Heart left ventricle (tissue), 16 donors: ENCODE data around the gene PGAP3. TPM values are rescaled to one million over a fixed set of nuclear protein-coding genes. Genes with fewer than 3 reads are reported as not detected.

ENCODE experiments used
- ATAC-seq, 4 donors: fragments of 200-7000 bp; cut with Tn5 transposase; one replicate each; pipeline ENCODE4 v1.9.1; 2020 to 2022; ENCODE audit warnings: moderate library complexity in 4 of 4, mild to moderate bottlenecking in 3 of 4, moderate number of reproducible peaks in 1 of 4
- DNase-seq, 5 donors: peaks; one replicate each; pipeline ENCODE4 v3.0.0-alpha.2; 2020
- H3K27ac ChIP-seq, 12 donors: fragments of 200-600 bp; sonication (generic) in 4 of 12; one replicate each; pipeline versions ENCODE4 v1.5.0 to v1.8.0; 2016 to 2022; ENCODE audit warnings: mild to moderate bottlenecking in 2 of 12
- H3K27me3 ChIP-seq, 9 donors: fragments of 200-600 bp; sonication (generic) in 2 of 9; one replicate each; pipeline versions ENCODE4 v1.5.1 to v1.8.0; 2016 to 2022; ENCODE audit warnings: mild to moderate bottlenecking in 3 of 9
- H3K36me3 ChIP-seq, 9 donors: fragments of 200-600 bp; sonication (generic) in 2 of 9; one replicate each; pipeline versions ENCODE4 v1.5.0 to v1.8.0; 2018 to 2022; ENCODE audit warnings: mild to moderate bottlenecking in 2 of 9
- H3K4me1 ChIP-seq, 12 donors: fragments of 200-600 bp; sonication (generic) in 4 of 12; one replicate each; pipeline versions ENCODE4 v1.5.0 to v1.8.0; 2016 to 2022; ENCODE audit warnings: mild to moderate bottlenecking in 3 of 12
- H3K4me3 ChIP-seq, 12 donors: fragments of 200-600 bp; sonication (generic) in 4 of 12; one replicate each; pipeline versions ENCODE4 v1.5.0 to v1.8.0; 2017 to 2022; ENCODE audit warnings: mild to moderate bottlenecking in 9 of 12, moderate library complexity in 4 of 12
- H3K9me3 ChIP-seq, 12 donors: fragments of 200-600 bp; sonication (generic) in 4 of 12; one replicate each; pipeline versions ENCODE4 v1.5.0 to v1.8.0; 2016 to 2022; ENCODE audit warnings: mild to moderate bottlenecking in 1 of 12
- POLR2A ChIP-seq, 2 donors: fragments of 450-650 bp; IDR thresholded peaks; one replicate each; pipeline ENCODE4 v1.6.1; 2017; ENCODE audit warnings: antibody characterized with exemption in 2 of 2, mild to moderate bottlenecking in 2 of 2, moderate library complexity in 2 of 2
- WGBS, 4 donors: extraction: QIAGEN DNeasy Blood & Tissue Kit in 2 of 4; methylation state at CpG; one replicate each; pipeline versions ENCODE4 v1.1.5 to v1.1.7; 2013 to 2018; 5-methylcytosine and 5-hydroxymethylcytosine counted together
- intact Hi-C, 10 donors: fragments of 100-400 bp; cut with DNase I; formaldehyde crosslinking; loops; one replicate each; pipeline versions ENCODE4 v1.11.1 to v1.14.2; 2022
- polyA plus RNA-seq, 2 donors: library from polyadenylated mRNA; stranded (reverse); fragments of 200-250 nt; gene quantifications; one replicate each; pipeline ENCODE4 v1.2.3, GENCODE V29; 2013
- total RNA-seq, 9 donors: library from RNA; depleted of rRNA in 2 of 9; stranded (reverse); fragments of >200 nt in 2 of 9; fragmentation: NEBNext Ultra II Directional in 3 of 9; extraction: Animal tissue kit (Norgen Biotek cat#: 25700) in 3 of 9; gene quantifications; one replicate each; pipeline versions ENCODE4 v1.1.0 to v1.2.4, GENCODE V29; 2016 to 2023
- TF ChIP-seq, protein P1 (sequence below), 12 donors: fragments of 200-600 bp; sonication (generic) in 4 of 12; IDR thresholded peaks; one replicate each; pipeline versions ENCODE4 v1.5.0 to v1.8.0; 2018 to 2022; ENCODE audit warnings: antibody characterized with exemption in 12 of 12, mild to moderate bottlenecking in 5 of 12
- donor health status: ischemic (EF 13 %, LVEDD 7.1; RV severe dilation, severe dysfunction).
- donor health status: healthy with polysubstance abuse.
- donor health status: DM: no; HTN: yes; CAD: no.
- donor health status: DM: no; HTN: no; CAD: no.
- donor health status: ischemic (EF 25% LVEDD 6.9; RV normal size, moderate dysfunction).
- donor health status: ischemic (EF 25% LVEDD 5.7; RV mildly dilated, moderate dysfunction).
- donor health status: healthy.
- donor health status: DM: yes; HTN: yes; CAD: no.
- donor health status: ischemic (EF 35%, LVEDD 5.7; RV mildly dilated, moderate dysfunction).
- donor health status: nonischemic (EF 11% LVEDD 7.7; RV severe dilation, severe dysfunction).
- donor health status: DM: yes; HTN: yes; CAD: no.
- donor health status: PGD.
- donor health status: ischemic (EF 29% LVEDD 5.4; RV normal size, mild dysfunction).
- donor health status: nonischemic (EF 23%, LVEDD 6.1; RV moderate dilation, normal function).

PGAP3 gene
- total and polyA plus RNA-seq, 11 donors: 8.0 to 18.8 (median 13.3) TPM

DNA sequence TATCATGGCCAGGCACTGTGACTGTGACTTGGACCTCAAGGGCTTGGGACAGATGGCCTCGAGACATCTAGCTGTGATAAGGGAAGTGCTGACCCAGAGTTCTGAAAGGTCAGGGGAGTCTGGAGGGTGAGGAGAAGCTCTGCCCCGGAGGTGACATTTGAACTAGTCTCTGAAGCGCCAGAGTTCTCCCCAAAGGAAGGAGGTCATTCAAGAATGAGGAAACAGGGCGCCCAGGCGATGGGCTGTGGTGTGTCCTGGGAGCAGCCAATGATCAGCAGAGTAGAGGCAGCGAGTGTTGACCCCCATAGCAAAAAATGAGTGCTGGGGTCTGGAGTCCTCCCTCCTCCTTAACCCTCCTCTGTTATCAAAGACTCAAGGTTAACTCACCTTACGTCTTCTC, 46.0 kb downstream of the PGAP3 start:
- whole genome bisulfite sequencing, 4 donors: 64 to 72% (median 69%) methylated on average over 7 of the region's 7 CpGs
- Histone ChIP-seq H3K27ac (no peak overlapping the region), H3K9me3 (no peaks in the 10 kb centered on the region), H3K4me3 (no peak overlapping the region), H3K36me3 (no peaks in the 10 kb centered on the region), H3K27me3 (no peaks in the 10 kb centered on the region), H3K4me1 (peaks cover 9 to 75% (median 47%) of the 10 kb centered on the region in 12 donors)
- TF ChIP-seq, protein P1, sequence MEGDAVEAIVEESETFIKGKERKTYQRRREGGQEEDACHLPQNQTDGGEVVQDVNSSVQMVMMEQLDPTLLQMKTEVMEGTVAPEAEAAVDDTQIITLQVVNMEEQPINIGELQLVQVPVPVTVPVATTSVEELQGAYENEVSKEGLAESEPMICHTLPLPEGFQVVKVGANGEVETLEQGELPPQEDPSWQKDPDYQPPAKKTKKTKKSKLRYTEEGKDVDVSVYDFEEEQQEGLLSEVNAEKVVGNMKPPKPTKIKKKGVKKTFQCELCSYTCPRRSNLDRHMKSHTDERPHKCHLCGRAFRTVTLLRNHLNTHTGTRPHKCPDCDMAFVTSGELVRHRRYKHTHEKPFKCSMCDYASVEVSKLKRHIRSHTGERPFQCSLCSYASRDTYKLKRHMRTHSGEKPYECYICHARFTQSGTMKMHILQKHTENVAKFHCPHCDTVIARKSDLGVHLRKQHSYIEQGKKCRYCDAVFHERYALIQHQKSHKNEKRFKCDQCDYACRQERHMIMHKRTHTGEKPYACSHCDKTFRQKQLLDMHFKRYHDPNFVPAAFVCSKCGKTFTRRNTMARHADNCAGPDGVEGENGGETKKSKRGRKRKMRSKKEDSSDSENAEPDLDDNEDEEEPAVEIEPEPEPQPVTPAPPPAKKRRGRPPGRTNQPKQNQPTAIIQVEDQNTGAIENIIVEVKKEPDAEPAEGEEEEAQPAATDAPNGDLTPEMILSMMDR (IDR thresholded peaks at IDR 0.05): no peak
- TF ChIP-seq POLR2A (IDR thresholded peaks at IDR 0.05): no peak
- DNase-seq: no peak
- no peak for ATAC-seq
- intact Hi-C loops: no loop called here

DNA sequence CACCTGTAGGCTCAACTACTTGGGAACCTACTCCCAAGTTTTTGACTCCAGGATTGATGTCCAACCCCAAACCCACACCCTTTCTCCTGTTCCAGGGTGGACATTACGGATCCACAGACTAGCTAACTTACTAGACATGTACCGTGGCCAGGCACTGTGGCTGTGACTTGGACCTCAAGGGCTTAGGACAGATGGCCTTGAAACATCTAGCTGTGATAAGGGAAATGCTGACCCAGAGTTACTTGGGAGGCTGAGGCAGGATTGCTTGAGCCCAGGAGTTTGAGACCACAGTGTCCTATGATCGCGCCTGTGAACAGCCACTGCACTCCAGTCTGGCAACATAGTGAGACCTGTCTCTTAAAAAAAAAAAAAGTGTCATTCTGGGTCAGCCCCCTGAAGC, 46.8 kb downstream of the PGAP3 start:
- TF ChIP-seq, protein P1 (IDR thresholded peaks at IDR 0.05): no peak
- TF ChIP-seq POLR2A (IDR thresholded peaks at IDR 0.05): no peak
- peaks cover 10 to 77% (median 53%) of the 10 kb centered on the region in 12 donors for H3K4me1 ChIP-seq
- no peak for DNase-seq
- WGBS, 4 donors: 83 to 98% (median 96%) methylated on average over 4 of the region's 4 CpGs
- no peaks in the 10 kb centered on the region for H3K9me3 ChIP-seq
- H3K4me3 ChIP-seq: no peak overlapping the region
- intact Hi-C loops: no loop called here
- H3K36me3 ChIP-seq: no peaks in the 10 kb centered on the region
- no peaks in the 10 kb centered on the region for H3K27me3 ChIP-seq
- no peak overlapping the region for H3K27ac ChIP-seq
- no peak for ATAC-seq

DNA sequence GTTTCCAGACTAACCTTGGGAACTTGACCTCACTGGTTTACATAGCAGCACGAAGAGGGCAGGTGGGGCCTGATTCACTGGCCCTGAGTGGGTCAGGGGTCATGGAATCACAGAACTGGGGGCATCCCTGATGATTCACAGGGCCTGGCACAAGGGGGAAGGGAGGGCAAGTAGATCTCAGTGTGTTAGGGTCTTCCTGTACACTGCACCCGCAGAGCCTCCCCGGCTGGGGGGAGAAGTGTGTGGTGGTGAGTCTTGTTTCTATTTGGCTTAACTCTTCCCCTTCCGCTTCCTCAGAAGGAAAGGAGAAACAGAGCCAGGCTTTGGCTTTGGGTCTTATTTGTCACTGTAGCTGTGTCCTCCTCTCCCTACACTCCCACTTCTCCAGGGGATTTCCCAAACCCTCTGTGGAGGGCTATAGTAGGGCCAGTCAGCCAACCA, 47.2 kb downstream of the PGAP3 start:
- 38 to 63% (median 45%) methylated on average over 4 of the region's 4 CpGs for WGBS, 4 donors
- DNase-seq: no peak
- Histone ChIP-seq H3K4me1 (peaks cover 10 to 79% (median 55%) of the 10 kb centered on the region in 12 donors), H3K9me3 (no peaks in the 10 kb centered on the region), H3K27ac (peak overlapping the region in 1 of 12 donors; percentile 45), H3K4me3 (no peak overlapping the region), H3K36me3 (no peaks in the 10 kb centered on the region), H3K27me3 (no peaks in the 10 kb centered on the region)
- no peak for ATAC-seq
- intact Hi-C loops: no loop called here
- TF ChIP-seq POLR2A (IDR thresholded peaks at IDR 0.05): no peak
- TF ChIP-seq, protein P1 (IDR thresholded peaks at IDR 0.05): no peak

DNA sequence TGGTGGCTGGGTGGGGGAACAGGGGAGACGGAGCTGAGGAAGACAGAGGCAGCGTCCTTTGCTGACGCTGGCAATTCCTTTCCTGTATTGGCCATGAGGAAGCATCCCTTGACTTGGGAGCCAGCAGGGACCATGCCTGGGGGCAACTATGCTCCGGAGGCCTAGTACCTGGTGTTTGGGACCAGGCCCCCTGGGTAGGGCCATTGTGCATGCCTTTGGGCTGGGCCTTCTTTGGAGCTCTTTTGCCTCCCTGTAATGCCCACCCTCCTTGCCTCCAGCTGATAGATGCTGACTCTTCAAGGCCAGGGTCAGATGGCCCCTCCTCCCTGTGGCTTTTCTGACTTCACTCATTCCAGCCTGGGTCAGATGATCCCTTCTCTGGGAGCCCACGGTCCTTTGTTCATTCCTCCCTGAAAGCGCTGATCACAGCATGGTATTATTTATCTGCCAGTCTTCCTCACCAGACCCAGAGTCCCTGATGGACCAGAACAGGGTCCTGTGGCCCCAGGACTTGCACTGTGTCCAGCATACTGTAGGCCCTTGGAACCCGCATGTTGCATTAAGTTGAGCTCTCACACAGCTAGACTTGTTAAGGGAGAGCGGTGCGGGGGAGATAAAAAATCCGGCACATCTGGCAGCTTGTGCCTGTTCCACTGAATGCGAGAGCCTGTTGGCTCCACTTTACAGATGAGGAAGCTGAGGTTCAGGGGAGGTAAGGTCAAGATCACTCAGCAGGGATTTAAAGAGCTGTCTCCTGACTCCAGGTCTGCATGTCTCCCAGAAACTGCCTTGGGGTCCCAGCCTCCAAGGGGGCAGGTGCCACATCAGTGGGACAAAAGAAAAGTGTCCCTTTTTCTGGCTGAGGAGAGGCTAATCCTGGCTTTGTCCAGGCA, 48.0 kb downstream of the PGAP3 start:
- Histone ChIP-seq H3K27me3 (no peaks in the 10 kb centered on the region), H3K9me3 (no peaks in the 10 kb centered on the region), H3K36me3 (no peaks in the 10 kb centered on the region), H3K4me1 (peaks cover 10 to 79% (median 54%) of the 10 kb centered on the region in 12 donors), H3K27ac (peak overlapping the region in 1 of 12 donors; percentile 45), H3K4me3 (no peak overlapping the region)
- ATAC-seq: no peak
- intact Hi-C loops: loop anchor here in 5 of 10 donors (5.0 kb wide), 3 partner anchors 32 to 112 kb away; partner anchors contain the start of gene MIEN1 (in 1 of the 5)
- no peak for DNase-seq
- TF ChIP-seq, protein P1 (IDR thresholded peaks at IDR 0.05): no peak
- no peak for TF ChIP-seq POLR2A (IDR thresholded peaks at IDR 0.05)
- 83 to 89% (median 84%) methylated on average over 11 of the region's 11 CpGs for WGBS, 4 donors
